ENCODE data around the gene LRMDA.

The LRMDA gene

GRCh38 chr10:75480374-75480773 is 49.0 kb downstream of the LRMDA start:
- Histone ChIP-seq H3K4me1 (ENCODE audit: insufficient read depth, low read length, poor library complexity, severe bottlenecking) (no peaks in the 10 kb centered on the region), H3K4me3 (ENCODE audit: low read length, poor library complexity, severe bottlenecking) (no peak overlapping the region), H2AFZ (ENCODE audit: low read length) (no peak overlapping the region), H3K9me3 (ENCODE audit: insufficient read depth, low read depth, low read length) (no peaks in the 10 kb centered on the region), H3K9ac (ENCODE audit: low read depth, low read length, poor library complexity, severe bottlenecking) (no peak overlapping the region), H3K4me2 (ENCODE audit: low read depth, low read length, poor library complexity, severe bottlenecking) (no peak overlapping the region), H4K20me1 (ENCODE audit: insufficient read depth, low read length, poor library complexity, severe bottlenecking) (no peaks in the 10 kb centered on the region), H3K9me2 (replicated peaks; ENCODE audit: low read depth, low read length) (no peaks in the 10 kb centered on the region), H3K27me3 (ENCODE audit: insufficient read depth, low read length, poor library complexity, severe bottlenecking) (no peaks in the 10 kb centered on the region), H3F3A (ENCODE audit: low read depth) (no peaks in the 10 kb centered on the region), H3K36me3 (ENCODE audit: insufficient read depth, low read length) (no peaks in the 10 kb centered on the region), H3K79me2 (ENCODE audit: insufficient read depth, low read length) (no peaks in the 10 kb centered on the region)
- TF ChIP-seq EZH2phosphoT487 (IDR thresholded peaks at IDR 0.05; ENCODE audit: borderline replicate concordance) (no peak), CTCF (conservative IDR thresholded peaks at IDR 0.05; ENCODE audit: low read length) (no peak)

GRCh38 chr10:75483188-75483587 is 51.8 kb downstream of the LRMDA start:
- no peak overlapping the region for H3K9ac ChIP-seq (ENCODE audit: low read depth, low read length, poor library complexity, severe bottlenecking)
- no peaks in the 10 kb centered on the region for H3K9me2 ChIP-seq (replicated peaks; ENCODE audit: low read depth, low read length)
- H4K20me1 ChIP-seq (ENCODE audit: insufficient read depth, low read length, poor library complexity, severe bottlenecking), result no peaks in the 10 kb centered on the region
- H2AFZ ChIP-seq (ENCODE audit: low read length), result no peak overlapping the region
- H3K9me3 ChIP-seq (ENCODE audit: insufficient read depth, low read depth, low read length), result no peaks in the 10 kb centered on the region
- no peak overlapping the region for H3K4me3 ChIP-seq (ENCODE audit: low read length, poor library complexity, severe bottlenecking)
- no peak overlapping the region for H3K4me2 ChIP-seq (ENCODE audit: low read depth, low read length, poor library complexity, severe bottlenecking)
- no peaks in the 10 kb centered on the region for H3K4me1 ChIP-seq (ENCODE audit: insufficient read depth, low read length, poor library complexity, severe bottlenecking)
- no peaks in the 10 kb centered on the region for H3K27me3 ChIP-seq (ENCODE audit: insufficient read depth, low read length, poor library complexity, severe bottlenecking)
- H3K79me2 ChIP-seq (ENCODE audit: insufficient read depth, low read length), result no peaks in the 10 kb centered on the region
- no peaks in the 10 kb centered on the region for H3K36me3 ChIP-seq (ENCODE audit: insufficient read depth, low read length)
- TF ChIP-seq CTCF (conservative IDR thresholded peaks at IDR 0.05; ENCODE audit: low read length), result no peak
- no peaks in the 10 kb centered on the region for H3F3A ChIP-seq (ENCODE audit: low read depth)

- Histone ChIP-seq H3K4me2 (ENCODE audit: low read depth, low read length, poor library complexity, severe bottlenecking) (no peak overlapping the region), H3K9me2 (replicated peaks; ENCODE audit: low read depth, low read length) (no peaks in the 10 kb centered on the region), H3K36me3 (ENCODE audit: insufficient read depth, low read length) (no peaks in the 10 kb centered on the region), H3F3A (ENCODE audit: low read depth) (no peaks in the 10 kb centered on the region), H4K20me1 (ENCODE audit: insufficient read depth, low read length, poor library complexity, severe bottlenecking) (no peaks in the 10 kb centered on the region), H3K79me2 (ENCODE audit: insufficient read depth, low read length) (no peaks in the 10 kb centered on the region), H3K4me1 (ENCODE audit: insufficient read depth, low read length, poor library complexity, severe bottlenecking) (no peaks in the 10 kb centered on the region), H2AFZ (ENCODE audit: low read length) (no peak overlapping the region), H3K9me3 (ENCODE audit: insufficient read depth, low read depth, low read length) (no peaks in the 10 kb centered on the region), H3K4me3 (ENCODE audit: low read length, poor library complexity, severe bottlenecking) (no peak overlapping the region), H3K27me3 (ENCODE audit: insufficient read depth, low read length, poor library complexity, severe bottlenecking) (no peaks in the 10 kb centered on the region), H3K9ac (ENCODE audit: low read depth, low read length, poor library complexity, severe bottlenecking) (no peak overlapping the region)
- no peak for TF ChIP-seq CTCF (conservative IDR thresholded peaks at IDR 0.05; ENCODE audit: low read length)
- no peak for TF ChIP-seq EZH2phosphoT487 (IDR thresholded peaks at IDR 0.05; ENCODE audit: borderline replicate concordance)
These were observed 53.3 kb downstream of the LRMDA start for GRCh38 chr10:75484717-75485116.

Measured in Loucy (cell line).